WTC11 (cell line): ENCODE results near the gene DYRK1A. TPM values are rescaled to one million over a fixed set of nuclear protein-coding genes. Genes with fewer than 3 reads are reported as not detected.
"Not testable (repeated sequence)": the region's sequence is repeated elsewhere in the genome, so short reads cannot be mapped to it uniquely, and the experiment has no call there.

ENCODE experiments used
- ATAC-seq: fragments of 200-7000 bp; cut with Tn5 transposase; 2 replicates; pipeline ENCODE4 v1.10.0; 2021; ENCODE audit warnings: mild to moderate bottlenecking, moderate library complexity
- CTCF ChIA-PET: fragments of 300-600 bp; sonication (Branson Sonifier 250); formaldehyde crosslinking; loops from one replicate; lab custom pipeline; 2021; ENCODE audit warnings: antibody characterized with exemption; lab: Charles Lee
- POLR2A ChIA-PET: fragments of 350-600 bp; sonication (Branson Sonifier 250); formaldehyde crosslinking; loops from one replicate; lab custom pipeline; 2021; ENCODE audit warnings: antibody characterized with exemption; lab: Charles Lee
- DNase-seq: peaks from one replicate; pipeline ENCODE4 v3.0.0; 2021; ENCODE audit warnings: low spot score
- H3K27ac Mint-ChIP-seq: 2 replicates; pipeline ENCODE4 v1.8.0; 2021; ENCODE audit warnings: mixed read lengths
- H3K27me3 Mint-ChIP-seq: 2 replicates; pipeline ENCODE4 v1.8.0; 2021; ENCODE audit warnings: low read depth, mild to moderate bottlenecking, moderate library complexity, mixed read lengths
- H3K36me3 Mint-ChIP-seq: 2 replicates; pipeline ENCODE4 v1.8.0; 2021; ENCODE audit warnings: mixed read lengths
- H3K4me1 Mint-ChIP-seq: 2 replicates; pipeline ENCODE4 v1.8.0; 2022; ENCODE audit warnings: mixed read lengths
- H3K4me3 Mint-ChIP-seq: 2 replicates; pipeline ENCODE4 v1.8.0; 2021; ENCODE audit warnings: mild to moderate bottlenecking, moderate library complexity, mixed read lengths
- H3K9me3 Mint-ChIP-seq: 2 replicates; pipeline ENCODE4 v1.8.0; 2021; ENCODE audit warnings: mixed read lengths
- ATF2 ChIP-seq: sonication (generic); formaldehyde crosslinking; IDR thresholded peaks from 2 replicates; pipeline ENCODE4 v1.8.1; 2022; ENCODE audit warnings: low read depth, missing genetic modification reagents, borderline replicate concordance
- ELF4 ChIP-seq: sonication (generic); formaldehyde crosslinking; IDR thresholded peaks from 2 replicates; pipeline ENCODE4 v1.8.1; 2022; ENCODE audit warnings: low read depth, mild to moderate bottlenecking, moderate library complexity, missing genetic modification reagents
- EMX1 ChIP-seq: fragments of 250-450 bp; sonication (Bioruptor Pico); IDR thresholded peaks from 2 replicates; pipeline ENCODE4 v1.8.0; 2021; ENCODE audit warnings: mild to moderate bottlenecking
- ESRRA ChIP-seq: sonication (generic); formaldehyde crosslinking; IDR thresholded peaks from 2 replicates; pipeline ENCODE4 v1.8.1; 2022; ENCODE audit warnings: mild to moderate bottlenecking, missing genetic modification reagents, borderline replicate concordance
- ETV6 ChIP-seq: sonication (generic); formaldehyde crosslinking; IDR thresholded peaks from 2 replicates; pipeline ENCODE4 v1.8.1; 2022; ENCODE audit warnings: mild to moderate bottlenecking, missing genetic modification reagents
- FOXJ3 ChIP-seq: sonication (generic); formaldehyde crosslinking; IDR thresholded peaks from 2 replicates; pipeline ENCODE4 v1.9.0; 2021; ENCODE audit warnings: missing genetic modification reagents, mild to moderate bottlenecking, borderline replicate concordance
- GABPB1 ChIP-seq: sonication (generic); formaldehyde crosslinking; IDR thresholded peaks from 2 replicates; pipeline ENCODE4 v1.8.1; 2023; ENCODE audit warnings: mild to moderate bottlenecking, missing genetic modification reagents
- MXD4 ChIP-seq: fragments of 250-450 bp; sonication (Bioruptor Pico); IDR thresholded peaks from 2 replicates; pipeline ENCODE4 v1.8.0; 2021; ENCODE audit warnings: mild to moderate bottlenecking, moderate library complexity, borderline replicate concordance
- PRDM15 ChIP-seq: sonication (generic); formaldehyde crosslinking; IDR thresholded peaks from 2 replicates; pipeline ENCODE4 v1.8.0; 2022; ENCODE audit warnings: missing genetic modification reagents
- TP53 ChIP-seq: sonication (generic); formaldehyde crosslinking; IDR thresholded peaks from 2 replicates; pipeline ENCODE4 v1.8.1; 2023; ENCODE audit warnings: mild to moderate bottlenecking, missing genetic modification reagents
- ZNF232 ChIP-seq: sonication (generic); formaldehyde crosslinking; IDR thresholded peaks from 2 replicates; pipeline ENCODE4 v1.8.0; 2022; ENCODE audit warnings: mild to moderate bottlenecking, missing genetic modification reagents
- ZNF317 ChIP-seq: sonication (generic); formaldehyde crosslinking; IDR thresholded peaks from 2 replicates; pipeline ENCODE4 v1.8.1; 2023; ENCODE audit warnings: low read depth, mild to moderate bottlenecking, moderate library complexity, missing genetic modification reagents, borderline replicate concordance
- ZNF532 ChIP-seq: fragments of 250-450 bp; sonication (Bioruptor Pico); IDR thresholded peaks from 2 replicates; pipeline ENCODE4 v1.9.0; 2021; ENCODE audit warnings: mild to moderate bottlenecking, borderline replicate concordance
- total RNA-seq: library from RNA; stranded (reverse); gene quantifications from 3 replicates; pipeline ENCODE4 v1.2.3, GENCODE V29; 2021

Gene DYRK1A
- total RNA-seq, 1 experiment from 2014 or later = 56.5 TPM

- TF ChIP-seq ETV6 (no peak), FOXJ3 (CRISPR knock-in tag) (no peak), ESRRA (CRISPR knock-in tag) (no peak), ATF2 (CRISPR knock-in tag) (no peak), MXD4 (CRISPR knock-in tag) (no peak), GABPB1 (no peak)
Measured at GRCh38 chr21:37548521-37548981, 182.0 kb downstream of the DYRK1A start (continued).

GRCh38 chr21:37549730-37550129, 183.2 kb downstream of the DYRK1A start:
- H3K4me1 Mint-ChIP-seq = peaks cover 24% of the 10 kb centered on the region
- not testable (repeated sequence) for H3K27me3 Mint-ChIP-seq, H3K27ac Mint-ChIP-seq

GRCh38 chr21:37550157-37550556, 183.6 kb downstream of the DYRK1A start:
- POLR2A ChIA-PET = no interaction called here
- CTCF ChIA-PET = interaction anchor here (1.1 kb wide), 1 partner anchor 14 kb away, joined by 3 read pairs; no protein-coding TSS in a partner anchor
- DNase-seq = no peak

More at GRCh38 chr21:37549730-37550129, 183.2 kb downstream of the DYRK1A start:
- ATAC-seq, DNase-seq, H3K9me3 Mint-ChIP-seq, H3K4me3 Mint-ChIP-seq, H3K36me3 Mint-ChIP-seq, POLR2A ChIA-PET: not testable (repeated sequence)
- CTCF ChIA-PET = interaction anchor here (1.1 kb wide), 1 partner anchor 14 kb away, joined by 3 read pairs; no protein-coding TSS in a partner anchor

More at GRCh38 chr21:37550157-37550556, 183.6 kb downstream of the DYRK1A start:
- Mint-ChIP-seq H3K36me3 (no peaks in the 10 kb centered on the region), H3K4me3 (no peak overlapping the region), H3K4me1 (peaks cover 24% of the 10 kb centered on the region)
- TF ChIP-seq ZNF317 (CRISPR knock-in tag) (no peak), PRDM15 (no peak), EMX1 (no peak), ELF4 (CRISPR knock-in tag) (no peak), TP53 (CRISPR knock-in tag) (no peak), ZNF532 (CRISPR knock-in tag) (no peak), ZNF232 (CRISPR knock-in tag) (no peak)
- TF ChIP-seq, all 79 proteins: peak for 0
- H3K9me3 Mint-ChIP-seq = peaks cover 6% of the 10 kb centered on the region; the same call in 1 of the 2 replicates
- ATAC-seq = no peak
- no peak overlapping the region for H3K27ac Mint-ChIP-seq
- H3K27me3 Mint-ChIP-seq = no peaks in the 10 kb centered on the region; the same call in 1 of the 2 replicates
